HT1080 (cell line): Measurements from ENCODE around the gene SYT12. TPM values are rescaled to one million over a fixed set of nuclear protein-coding genes. Genes with fewer than 3 reads are reported as not detected.
A peak's percentile ranks its signal among the peaks of the same experiment; 100 is the strongest.

Source experiments
- DNase-seq: peaks from one replicate; pipeline ENCODE4 v3.0.0-alpha.2; 2015; ENCODE audit warnings: low read depth
- total RNA-seq: library from RNA; depleted of rRNA; stranded (reverse); fragments of >200 nt; shearing (Covaris generic); gene quantifications from 2 replicates; pipeline ENCODE4 v1.2.3, GENCODE V29; 2014

SYT12 gene
- total RNA-seq, 1 experiment from 2014 or later = 0.03 TPM

- DNase-seq = no peak
Observed at GRCh38 chr11:67027483-67027930, 4.6 kb downstream of the SYT12 start.

- no peak for DNase-seq
Observed at GRCh38 chr11:67027943-67028542, 5.1 kb downstream of the SYT12 start.

GRCh38 chr11:67029146-67029545, 6.2 kb downstream of the SYT12 start:
- no peak for DNase-seq

GRCh38 chr11:67030976-67031375, 8.0 kb downstream of the SYT12 start:
- DNase-seq = no peak

GRCh38 chr11:67031791-67032561, 9.0 kb downstream of the SYT12 start:
- peak; percentile 46 for DNase-seq

DNA sequence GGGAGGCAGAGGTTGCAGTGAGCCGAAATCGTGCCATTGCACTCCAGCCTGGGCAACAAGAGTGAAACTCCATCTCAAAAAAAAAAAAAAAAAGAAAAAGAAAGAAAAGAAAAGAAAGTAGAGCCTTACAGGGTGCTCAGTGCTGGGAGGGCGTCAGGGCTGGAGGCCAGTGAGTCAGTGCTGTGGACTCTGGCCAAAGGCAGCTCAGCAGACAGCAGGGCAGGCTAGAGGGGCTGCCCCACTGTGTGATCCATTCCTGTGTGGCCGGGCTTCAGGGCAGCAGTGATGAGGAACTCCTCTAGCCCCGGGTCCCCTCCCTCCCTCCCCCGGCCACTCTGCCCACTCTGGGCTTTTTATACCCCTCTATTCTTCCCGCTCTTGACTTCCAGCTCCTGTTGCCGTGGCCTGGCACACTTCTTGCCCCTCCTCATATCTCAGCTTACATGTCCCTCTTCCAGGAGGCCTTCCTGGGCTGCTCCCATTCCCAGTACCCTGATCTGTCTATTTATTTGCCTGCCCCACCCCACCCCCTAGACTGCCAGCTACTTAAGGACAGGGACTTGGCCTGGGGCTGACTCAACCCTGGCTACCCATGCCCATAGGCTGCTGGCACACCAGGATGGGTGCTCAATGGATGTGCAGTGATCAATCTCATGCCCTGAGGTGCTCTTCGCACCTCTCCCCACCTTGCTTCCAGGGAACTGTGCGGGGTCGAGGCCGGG, 10.1 kb downstream of the SYT12 start:
- DNase-seq = peak; percentile 88

DNA sequence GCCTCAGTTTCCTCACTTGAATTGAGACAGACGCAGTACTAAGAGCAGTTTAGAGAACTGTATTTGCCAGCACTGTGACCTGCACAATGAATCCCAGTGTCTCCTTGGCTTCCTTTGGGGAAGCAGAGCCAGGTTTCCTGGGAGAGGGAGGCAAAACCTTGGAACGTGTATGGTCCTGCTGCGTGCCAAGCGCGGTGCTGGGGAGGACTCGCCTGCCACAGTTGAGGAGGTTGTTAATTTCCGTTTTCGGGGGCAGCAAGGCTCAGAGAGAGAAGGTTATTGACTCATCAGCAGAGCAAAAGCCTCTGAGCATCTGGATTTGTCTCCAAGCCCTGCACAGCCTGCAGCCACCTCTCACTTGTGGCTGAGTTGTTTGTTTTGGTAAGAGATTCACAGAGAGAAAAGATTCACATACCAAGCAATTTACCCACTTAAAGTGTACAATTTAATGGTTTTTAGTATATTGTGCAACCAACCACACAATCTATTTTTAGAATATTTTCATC, 10.8 kb downstream of the SYT12 start:
- peak; percentile 93 for DNase-seq

- no peak for DNase-seq
Observed at GRCh38 chr11:67034350-67034749, 11.4 kb downstream of the SYT12 start.

DNA sequence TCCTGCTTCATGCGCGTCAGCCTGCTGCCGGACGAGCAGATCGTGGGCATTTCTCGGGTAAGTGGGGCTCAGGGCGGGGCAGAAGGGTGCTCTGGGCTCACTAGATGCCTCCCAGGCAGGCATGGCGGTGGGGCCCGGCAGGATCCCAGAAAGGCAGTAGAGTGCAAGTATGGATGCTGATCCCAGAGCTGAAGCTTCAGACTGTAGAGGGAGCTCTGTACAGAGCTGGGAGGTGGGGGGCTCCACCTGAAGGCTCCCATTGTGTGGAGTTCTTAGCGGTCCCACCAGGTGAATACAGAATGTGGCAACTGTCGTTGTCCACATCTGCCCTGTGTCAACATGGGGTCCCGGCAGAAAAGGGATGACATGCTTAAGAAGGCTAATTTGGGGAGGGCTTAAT, 17.2 kb downstream of the SYT12 start:
- no peak for DNase-seq

DNA sequence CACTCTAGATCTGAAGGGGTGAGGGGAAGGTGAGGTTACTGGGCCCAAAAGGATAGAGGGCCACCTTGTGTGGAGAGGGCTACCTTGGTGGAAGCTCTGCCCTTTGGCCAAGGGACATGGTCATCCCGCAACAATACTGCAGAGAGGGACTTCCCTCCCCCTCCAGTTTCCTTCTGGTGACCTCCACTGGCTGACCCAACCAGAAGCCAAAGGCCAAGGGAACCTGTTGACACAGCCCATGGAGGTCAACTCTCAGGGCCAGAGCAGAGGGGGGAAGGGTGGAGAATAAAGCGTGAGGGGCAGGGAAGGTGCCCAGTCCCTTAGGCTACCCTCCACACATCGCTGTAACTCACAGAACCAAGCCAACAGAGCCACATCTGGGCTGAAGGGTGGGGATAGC, 18.7 kb downstream of the SYT12 start:
- DNase-seq = no peak

GRCh38 chr11:67043572-67044349, 20.8 kb downstream of the SYT12 start:
- DNase-seq = no peak

- DNase-seq = no peak
Observed at GRCh38 chr11:67044496-67044895, 21.6 kb downstream of the SYT12 start.

DNA sequence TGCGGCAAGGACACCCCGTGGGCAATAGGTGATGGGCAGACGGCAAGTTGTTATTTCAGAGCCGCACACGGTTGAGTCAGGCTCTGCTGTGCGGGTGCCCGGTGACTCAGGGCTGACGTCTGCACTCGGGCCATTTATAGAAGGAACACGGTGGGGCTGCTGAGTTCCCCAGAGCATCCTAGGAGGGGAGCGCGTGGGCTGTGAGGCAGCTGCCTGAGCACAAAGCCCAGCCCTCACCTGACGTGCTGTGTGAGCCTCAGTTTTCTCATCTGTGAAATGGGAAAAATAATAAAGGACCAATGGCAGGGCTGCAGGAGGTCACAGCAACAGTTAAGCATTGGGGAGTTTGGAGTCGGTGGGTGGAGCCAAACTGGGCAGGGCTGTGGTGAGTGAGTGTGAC, 22.4 kb downstream of the SYT12 start:
- peak; percentile 89 for DNase-seq

DNA sequence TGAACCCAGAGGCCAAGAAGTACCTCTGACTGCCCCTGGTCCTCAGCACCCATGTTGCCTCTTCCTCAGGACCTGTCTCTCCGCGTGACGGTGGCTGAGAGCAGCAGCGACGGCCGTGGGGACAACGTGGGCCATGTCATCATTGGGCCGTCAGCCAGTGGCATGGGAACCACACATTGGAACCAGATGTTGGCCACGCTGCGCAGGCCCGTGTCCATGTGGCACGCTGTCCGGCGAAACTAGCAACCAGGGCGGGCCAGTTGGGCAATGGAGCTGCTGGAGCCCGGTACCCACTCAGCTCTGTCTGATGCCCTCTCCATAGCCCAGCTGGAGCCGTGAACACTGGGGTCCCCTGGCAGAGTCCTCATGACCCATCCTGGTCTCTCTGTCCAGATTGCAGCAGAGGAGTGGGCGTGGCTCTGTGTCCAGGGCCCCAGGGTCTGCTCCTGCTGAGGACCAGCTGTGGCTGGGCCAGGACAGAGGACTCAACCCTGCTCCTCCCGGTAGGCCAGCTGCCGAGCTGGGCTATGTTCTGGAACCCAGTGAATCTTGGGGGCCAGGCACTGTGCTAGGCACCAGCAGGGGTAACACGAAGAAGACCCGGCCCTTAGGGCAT, 25.7 kb downstream of the SYT12 start:
- DNase-seq = no peak

GRCh38 chr11:67050139-67050538, 27.2 kb downstream of the SYT12 start:
- DNase-seq = no peak

DNA sequence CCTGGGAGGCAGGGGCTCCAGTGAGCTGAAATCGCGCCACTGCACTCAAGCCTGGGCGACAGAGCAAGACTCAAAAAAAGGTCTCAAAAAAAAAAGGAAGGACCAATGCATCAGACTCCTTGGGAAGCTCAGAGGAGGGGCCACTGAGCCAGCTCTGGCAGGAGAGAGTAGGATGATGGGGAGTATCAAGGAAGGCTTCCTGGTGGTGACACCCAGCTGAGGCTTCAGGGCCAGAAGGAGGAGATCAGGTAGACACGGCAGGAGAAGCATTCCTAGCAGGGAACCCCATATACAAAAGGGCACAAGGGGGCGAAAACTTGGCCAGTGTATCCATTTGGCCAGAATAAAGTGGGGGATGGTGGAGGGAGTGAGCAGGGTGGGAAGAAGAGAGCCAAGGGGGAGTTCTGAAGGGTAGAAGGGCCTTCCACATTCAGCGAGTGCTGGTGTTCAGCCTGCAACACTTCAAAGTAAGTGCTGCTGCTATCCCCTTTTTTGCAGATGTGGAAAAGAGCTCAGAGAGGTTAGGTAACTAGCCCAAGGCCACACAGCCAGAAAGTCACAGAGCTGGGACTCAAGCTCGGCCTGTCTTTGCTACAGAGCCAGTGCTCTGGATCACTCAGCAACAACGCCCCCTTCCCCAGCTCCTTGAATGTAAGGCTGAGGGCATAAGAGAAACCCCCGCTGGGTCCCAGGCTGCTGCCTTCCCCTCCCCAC, 28.4 kb downstream of the SYT12 start:
- DNase-seq = no peak

GRCh38 chr11:67051945-67052488, 29.1 kb downstream of the SYT12 start:
- DNase-seq = no peak

GRCh38 chr11:67052891-67053290, 30.0 kb downstream of the SYT12 start:
- no peak for DNase-seq

DNA sequence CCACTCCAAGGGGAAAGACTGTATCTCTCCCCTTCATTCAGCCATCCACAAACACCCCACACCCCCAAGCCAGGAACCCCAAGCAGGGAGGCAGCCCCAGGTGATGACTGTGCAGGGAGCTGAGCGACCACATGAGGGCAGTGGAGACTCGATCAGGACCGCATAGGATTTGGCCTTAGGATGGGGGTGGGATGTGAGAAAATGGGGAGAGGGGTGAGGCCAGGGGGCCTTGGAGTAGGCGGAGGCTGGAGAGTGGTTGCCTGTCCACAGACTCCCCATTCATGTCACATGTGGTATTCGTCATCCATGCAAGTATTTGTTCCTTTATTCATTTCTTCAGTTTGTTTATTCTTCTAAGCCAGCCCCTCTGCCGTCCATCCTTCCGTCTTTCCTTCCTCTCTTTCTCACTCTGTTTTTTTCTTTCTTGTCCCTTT, 31.0 kb downstream of the SYT12 start:
- DNase-seq = peak; percentile 38

DNA sequence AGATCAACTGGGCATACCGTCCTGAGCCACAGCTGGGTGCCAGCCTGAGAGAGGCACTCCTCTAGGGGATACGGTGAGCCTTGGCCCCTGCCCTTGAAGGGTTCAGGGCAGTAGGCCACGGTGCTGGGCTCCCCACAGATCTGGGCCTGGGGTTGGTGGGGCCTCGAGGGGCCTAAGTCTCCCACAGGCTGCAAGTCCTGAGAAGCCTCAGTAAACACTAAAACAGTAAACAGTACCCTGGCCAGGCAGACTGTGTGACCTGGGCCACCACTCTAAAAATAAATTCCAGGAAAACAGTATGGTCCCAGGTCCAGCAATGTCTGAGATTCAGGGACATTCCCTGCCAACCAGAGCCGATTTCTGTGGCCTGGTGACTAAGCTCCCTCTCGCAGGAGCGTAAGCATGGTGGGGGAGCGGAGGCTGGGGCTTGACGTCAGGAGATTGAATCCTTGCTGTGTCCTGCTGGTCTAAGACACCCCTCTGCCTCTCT, 31.5 kb downstream of the SYT12 start:
- peak; percentile 66 for DNase-seq
